ENCODE results near the gene TEX30. TPM values are rescaled to one million over a fixed set of nuclear protein-coding genes. Genes with fewer than 3 reads are reported as not detected.
A peak's percentile ranks its signal among the peaks of the same experiment; 100 is the strongest.

Gene TEX30
- total RNA-seq, 3 donors from 2014 or later, result 35.5 to 37.9 (median 35.7) TPM

GRCh38 chr13:102769679-102770078 lies 3.9 kb downstream of the TEX30 start:
- DNase-seq (no peak), ATAC-seq (no peak)
- Mint-ChIP-seq H3K36me3 (ENCODE audit: insufficient read depth) (no peaks in the 10 kb centered on the region), H3K4me3 (no peak overlapping the region), H3K9me3 (no peaks in the 10 kb centered on the region), H3K27me3 (ENCODE audit: low read depth) (no peaks in the 10 kb centered on the region), H3K4me1 (ENCODE audit: low read depth) (peaks cover 37% of the 10 kb centered on the region)

GRCh38 chr13:102768909-102769308 lies 4.7 kb downstream of the TEX30 start:
- Mint-ChIP-seq H3K27me3 (ENCODE audit: low read depth) (no peaks in the 10 kb centered on the region), H3K4me3 (no peak overlapping the region), H3K36me3 (ENCODE audit: insufficient read depth) (no peaks in the 10 kb centered on the region), H3K4me1 (ENCODE audit: low read depth) (peaks cover 31% of the 10 kb centered on the region), H3K9me3 (no peaks in the 10 kb centered on the region)
- DNase-seq, result no peak
- ATAC-seq, result no peak

- Mint-ChIP-seq H3K4me1 (ENCODE audit: low read depth) (no peaks in the 10 kb centered on the region), H3K4me3 (no peak overlapping the region), H3K36me3 (ENCODE audit: insufficient read depth) (no peaks in the 10 kb centered on the region), H3K9me3 (no peaks in the 10 kb centered on the region), H3K27me3 (ENCODE audit: low read depth) (no peaks in the 10 kb centered on the region)
- DNase-seq (no peak), ATAC-seq (no peak)
Measured at GRCh38 chr13:102763741-102764140, 9.8 kb downstream of the TEX30 start.

GRCh38 chr13:102761071-102761470 lies 12.5 kb downstream of the TEX30 start:
- Mint-ChIP-seq H3K9me3 (no peaks in the 10 kb centered on the region), H3K4me3 (no peak overlapping the region), H3K27me3 (ENCODE audit: low read depth) (no peaks in the 10 kb centered on the region), H3K36me3 (ENCODE audit: insufficient read depth) (no peaks in the 10 kb centered on the region), H3K4me1 (ENCODE audit: low read depth) (no peaks in the 10 kb centered on the region)
- ATAC-seq (no peak), DNase-seq (no peak)

GRCh38 chr13:102758842-102759241 lies 14.7 kb downstream of the TEX30 start:
- no peak for ATAC-seq
- Mint-ChIP-seq H3K4me1 (ENCODE audit: low read depth) (no peaks in the 10 kb centered on the region), H3K4me3 (no peak overlapping the region), H3K36me3 (ENCODE audit: insufficient read depth) (no peaks in the 10 kb centered on the region), H3K9me3 (no peaks in the 10 kb centered on the region), H3K27me3 (ENCODE audit: low read depth) (no peaks in the 10 kb centered on the region)
- no peak for DNase-seq

- ATAC-seq (no peak), DNase-seq (no peak)
- Mint-ChIP-seq H3K36me3 (ENCODE audit: insufficient read depth) (no peaks in the 10 kb centered on the region), H3K27me3 (ENCODE audit: low read depth) (no peaks in the 10 kb centered on the region), H3K4me3 (no peak overlapping the region), H3K4me1 (ENCODE audit: low read depth) (no peaks in the 10 kb centered on the region), H3K9me3 (no peaks in the 10 kb centered on the region)
Measured at GRCh38 chr13:102757006-102757405, 16.6 kb downstream of the TEX30 start.

GRCh38 chr13:102751886-102752285 lies 21.7 kb downstream of the TEX30 start:
- Mint-ChIP-seq H3K4me1 (ENCODE audit: low read depth) (no peaks in the 10 kb centered on the region), H3K27me3 (ENCODE audit: low read depth) (peaks cover 27% of the 10 kb centered on the region), H3K9me3 (no peaks in the 10 kb centered on the region), H3K36me3 (ENCODE audit: insufficient read depth) (peaks cover 7% of the 10 kb centered on the region), H3K4me3 (no peak overlapping the region)
- no peak for ATAC-seq
- no peak for DNase-seq

- Mint-ChIP-seq H3K36me3 (ENCODE audit: insufficient read depth) (no peaks in the 10 kb centered on the region), H3K9me3 (peaks cover 10% of the 10 kb centered on the region), H3K4me3 (no peak overlapping the region), H3K27me3 (ENCODE audit: low read depth) (peaks cover 33% of the 10 kb centered on the region), H3K4me1 (ENCODE audit: low read depth) (no peaks in the 10 kb centered on the region)
- ATAC-seq (no peak), DNase-seq (no peak)
Measured at GRCh38 chr13:102742506-102742905, 31.1 kb downstream of the TEX30 start.

GRCh38 chr13:102742101-102742500 lies 31.5 kb downstream of the TEX30 start:
- H3K9me3 Mint-ChIP-seq, result peaks cover 10% of the 10 kb centered on the region
- no peak overlapping the region for H3K4me3 Mint-ChIP-seq
- no peaks in the 10 kb centered on the region for H3K36me3 Mint-ChIP-seq (ENCODE audit: insufficient read depth)
- ATAC-seq (no peak), DNase-seq (no peak)
- no peaks in the 10 kb centered on the region for H3K4me1 Mint-ChIP-seq (ENCODE audit: low read depth)
- H3K27me3 Mint-ChIP-seq (ENCODE audit: low read depth), result peaks cover 30% of the 10 kb centered on the region

- H3K4me3 Mint-ChIP-seq, result no peak overlapping the region
- H3K36me3 Mint-ChIP-seq (ENCODE audit: insufficient read depth), result no peaks in the 10 kb centered on the region
- H3K9me3 Mint-ChIP-seq, result no peaks in the 10 kb centered on the region
- DNase-seq (no peak), ATAC-seq (peak in 1 of 2 donors; percentile 35)
- H3K27me3 Mint-ChIP-seq (ENCODE audit: low read depth), result peaks cover 16% of the 10 kb centered on the region
- H3K4me1 Mint-ChIP-seq (ENCODE audit: low read depth), result peaks cover 2% of the 10 kb centered on the region
Measured at GRCh38 chr13:102729560-102730270, 43.9 kb downstream of the TEX30 start.

GRCh38 chr13:102726430-102726829 lies 47.2 kb downstream of the TEX30 start:
- peaks cover 5% of the 10 kb centered on the region for H3K4me1 Mint-ChIP-seq (ENCODE audit: low read depth)
- H3K27me3 Mint-ChIP-seq (ENCODE audit: low read depth), result peaks cover 9% of the 10 kb centered on the region
- no peaks in the 10 kb centered on the region for H3K36me3 Mint-ChIP-seq (ENCODE audit: insufficient read depth)
- H3K4me3 Mint-ChIP-seq, result no peak overlapping the region
- no peaks in the 10 kb centered on the region for H3K9me3 Mint-ChIP-seq
- DNase-seq, result no peak
- ATAC-seq, result no peak

- DNase-seq, result no peak
Measured at GRCh38 chr13:102724923-102725322, 48.7 kb downstream of the TEX30 start.

GRCh38 chr13:102721800-102722231 lies 51.8 kb downstream of the TEX30 start:
- Mint-ChIP-seq H3K36me3 (ENCODE audit: insufficient read depth) (no peaks in the 10 kb centered on the region), H3K4me3 (no peak overlapping the region), H3K9me3 (no peaks in the 10 kb centered on the region), H3K27me3 (ENCODE audit: low read depth) (peaks cover 7% of the 10 kb centered on the region), H3K4me1 (ENCODE audit: low read depth) (peaks cover 3% of the 10 kb centered on the region)
- ATAC-seq (no peak), DNase-seq (no peak)

More at GRCh38 chr13:102724923-102725322, 48.7 kb downstream of the TEX30 start:
- H3K4me3 Mint-ChIP-seq, result no peak overlapping the region
- peaks cover 8% of the 10 kb centered on the region for H3K27me3 Mint-ChIP-seq (ENCODE audit: low read depth)
- H3K36me3 Mint-ChIP-seq (ENCODE audit: insufficient read depth), result no peaks in the 10 kb centered on the region
- ATAC-seq, result no peak
- H3K9me3 Mint-ChIP-seq, result no peaks in the 10 kb centered on the region
- peaks cover 5% of the 10 kb centered on the region for H3K4me1 Mint-ChIP-seq (ENCODE audit: low read depth)

- Mint-ChIP-seq H3K36me3 (ENCODE audit: insufficient read depth) (no peaks in the 10 kb centered on the region), H3K27me3 (ENCODE audit: low read depth) (peaks cover 2% of the 10 kb centered on the region)
- no peak for ATAC-seq
Measured at GRCh38 chr13:102718746-102719145, 54.8 kb downstream of the TEX30 start.

More at GRCh38 chr13:102718746-102719145, 54.8 kb downstream of the TEX30 start:
- Mint-ChIP-seq H3K4me3 (no peak overlapping the region), H3K4me1 (ENCODE audit: low read depth) (peaks cover 3% of the 10 kb centered on the region), H3K9me3 (no peaks in the 10 kb centered on the region)
- DNase-seq, result no peak
